ENCODE results near the gene DNTT.

DNA sequence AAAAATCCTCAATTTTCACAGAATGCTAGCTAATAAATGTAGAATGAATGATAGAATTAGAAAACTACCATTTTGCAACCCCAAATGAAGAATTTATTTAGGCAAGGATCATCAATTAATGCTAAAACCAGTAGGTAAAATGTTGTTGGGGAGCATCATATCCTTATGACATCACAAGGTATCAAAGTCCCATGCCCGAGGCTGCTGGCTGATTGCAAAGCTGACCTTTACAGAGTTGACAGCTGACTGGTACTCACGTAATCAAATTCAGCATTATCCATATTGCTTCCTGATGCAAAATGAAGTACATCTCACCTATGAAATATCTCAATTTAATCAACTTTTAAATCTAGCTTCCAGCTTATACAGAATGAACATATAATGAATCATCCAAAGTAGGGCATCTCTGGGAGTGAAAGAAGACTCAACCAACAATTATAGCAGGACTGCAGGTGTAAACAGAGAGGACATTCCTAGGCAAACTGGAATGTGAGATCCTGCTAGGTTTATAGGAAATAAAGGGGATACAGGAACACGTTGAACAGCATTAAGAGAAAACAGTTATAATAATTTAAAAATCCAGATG is 22.7 kb upstream of the DNTT start:
- no peak for TF ChIP-seq CTCF (IDR thresholded peaks at IDR 0.05; ENCODE audit: low read depth, low read length)
- no peak for TF ChIP-seq EZH2phosphoT487 (IDR thresholded peaks at IDR 0.05; ENCODE audit: low read depth)
